ENCODE measurements around the gene WDFY2. TPM values are rescaled to one million over a fixed set of nuclear protein-coding genes. Genes with fewer than 3 reads are reported as not detected.

Gene WDFY2
- total RNA-seq, 2 experiments from 2014 or later: 12.7 to 15.5 TPM

DNA sequence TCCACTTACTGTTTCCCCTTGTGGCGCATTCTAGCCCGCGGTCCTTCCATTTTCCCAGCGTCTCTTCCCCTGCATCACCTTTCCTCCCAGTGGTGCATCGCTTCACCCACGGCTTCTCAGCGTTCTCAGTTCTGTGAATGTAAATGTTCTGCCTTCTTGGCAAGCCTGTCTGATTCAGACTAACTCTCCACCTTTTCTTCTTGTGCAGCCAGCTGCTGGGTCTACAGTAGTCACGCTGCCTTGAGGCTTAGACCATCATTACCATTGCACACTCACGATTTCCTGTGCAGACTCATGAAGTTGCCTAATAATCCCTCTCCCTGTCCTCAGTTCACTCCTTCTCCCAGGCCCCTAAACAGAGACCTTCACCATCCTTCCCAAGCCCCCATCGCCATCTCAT is 144.7 kb downstream of the WDFY2 start:
- peaks cover 16% of the 10 kb centered on the region for H3K36me3 Mint-ChIP-seq
- H3K27me3 Mint-ChIP-seq: no peaks in the 10 kb centered on the region
- ATAC-seq (ENCODE audit: low read depth) (no peak), DNase-seq (no peak)
- no peak overlapping the region for H3K4me3 Mint-ChIP-seq
- H3K4me1 Mint-ChIP-seq: peaks cover 5% of the 10 kb centered on the region
- POLR2A ChIA-PET: no interaction called here
- H3K27ac Mint-ChIP-seq: no peak overlapping the region
- no peaks in the 10 kb centered on the region for H3K9me3 Mint-ChIP-seq

- H3K27ac Mint-ChIP-seq: no peak overlapping the region
- H3K27me3 Mint-ChIP-seq: no peaks in the 10 kb centered on the region
- H3K4me3 Mint-ChIP-seq: no peak overlapping the region
- DNase-seq (no peak), ATAC-seq (ENCODE audit: low read depth) (no peak)
- peaks cover 16% of the 10 kb centered on the region for H3K36me3 Mint-ChIP-seq
- H3K9me3 Mint-ChIP-seq: no peaks in the 10 kb centered on the region
- peaks cover 6% of the 10 kb centered on the region for H3K4me1 Mint-ChIP-seq
- POLR2A ChIA-PET: no interaction called here
These were observed 145.7 kb downstream of the WDFY2 start for GRCh38 chr13:51729866-51730553.

GRCh38 chr13:51730927-51731326 is 146.7 kb downstream of the WDFY2 start:
- Mint-ChIP-seq H3K27ac (no peak overlapping the region), H3K27me3 (no peaks in the 10 kb centered on the region), H3K4me1 (peaks cover 6% of the 10 kb centered on the region), H3K4me3 (no peak overlapping the region), H3K9me3 (no peaks in the 10 kb centered on the region), H3K36me3 (peaks cover 18% of the 10 kb centered on the region)
- POLR2A ChIA-PET: no interaction called here
- ATAC-seq (ENCODE audit: low read depth) (no peak), DNase-seq (no peak)

- POLR2A ChIA-PET: no interaction called here
- H3K36me3 Mint-ChIP-seq: peaks cover 18% of the 10 kb centered on the region
- H3K9me3 Mint-ChIP-seq: no peaks in the 10 kb centered on the region
These were observed 147.5 kb downstream of the WDFY2 start for GRCh38 chr13:51731759-51732158.

DNA sequence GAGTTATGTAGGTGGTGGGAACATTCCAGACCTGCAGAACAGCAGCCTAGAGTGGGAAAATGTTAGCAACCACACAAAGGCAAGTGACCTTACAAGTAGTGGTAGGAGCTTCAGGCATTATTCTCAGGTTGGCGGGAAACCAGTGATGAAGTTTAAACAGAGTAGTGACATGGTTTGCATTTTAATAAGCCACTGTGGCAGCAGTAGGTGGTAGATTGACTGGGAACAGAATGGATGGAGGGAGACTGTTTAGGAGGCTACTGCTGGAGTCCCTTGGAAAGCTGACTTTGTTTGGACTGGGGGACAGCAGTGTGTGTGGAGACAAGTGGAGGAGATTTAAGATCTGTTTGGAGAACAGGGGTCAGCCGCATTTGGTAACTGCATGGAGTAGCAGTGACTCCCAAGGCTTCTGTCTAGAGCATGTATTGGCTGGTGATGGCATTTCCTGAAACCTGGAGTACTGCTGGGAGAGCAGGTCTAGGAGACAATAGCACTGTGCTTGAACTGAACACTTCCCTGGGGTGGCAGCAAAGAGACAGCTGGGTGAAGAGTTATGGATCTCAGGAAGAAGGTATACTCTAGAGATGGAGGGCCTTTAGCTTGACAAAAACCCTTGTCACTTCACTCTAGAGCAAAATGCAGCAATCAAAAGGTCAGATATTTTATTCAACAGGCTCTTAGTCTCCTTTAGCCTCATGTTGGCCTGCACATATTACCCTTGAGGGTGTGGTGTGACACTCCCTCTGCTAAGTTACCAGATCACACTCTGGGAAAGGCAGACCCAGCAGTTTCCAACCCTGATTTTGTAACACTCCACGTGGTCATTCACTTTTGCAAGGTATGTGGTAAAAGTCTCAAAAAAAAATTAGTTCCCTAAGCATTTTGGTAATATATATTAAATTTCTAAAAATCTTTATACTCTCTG is 149.4 kb downstream of the WDFY2 start:
- peaks cover 14% of the 10 kb centered on the region for H3K4me1 Mint-ChIP-seq
- H3K4me3 Mint-ChIP-seq: no peak overlapping the region
- H3K27me3 Mint-ChIP-seq: no peaks in the 10 kb centered on the region
- ATAC-seq (ENCODE audit: low read depth) (no peak), DNase-seq (no peak)
- H3K9me3 Mint-ChIP-seq: no peaks in the 10 kb centered on the region
- no peak overlapping the region for H3K27ac Mint-ChIP-seq
- H3K36me3 Mint-ChIP-seq: peaks cover 14% of the 10 kb centered on the region
- POLR2A ChIA-PET: no interaction called here

More at GRCh38 chr13:51731759-51732158, 147.5 kb downstream of the WDFY2 start:
- DNase-seq (no peak), ATAC-seq (ENCODE audit: low read depth) (no peak)
- H3K27ac Mint-ChIP-seq: no peak overlapping the region
- peaks cover 6% of the 10 kb centered on the region for H3K4me1 Mint-ChIP-seq
- H3K4me3 Mint-ChIP-seq: no peak overlapping the region
- H3K27me3 Mint-ChIP-seq: no peaks in the 10 kb centered on the region

- no peak for ATAC-seq (ENCODE audit: low read depth)
- Mint-ChIP-seq H3K4me1 (peaks cover 18% of the 10 kb centered on the region), H3K4me3 (no peak overlapping the region), H3K9me3 (no peaks in the 10 kb centered on the region), H3K27ac (no peak overlapping the region), H3K27me3 (no peaks in the 10 kb centered on the region), H3K36me3 (peaks cover 23% of the 10 kb centered on the region)
- DNase-seq: no peak
- POLR2A ChIA-PET: no interaction called here
These were observed 150.5 kb downstream of the WDFY2 start for GRCh38 chr13:51734786-51735185.

- H3K4me1 Mint-ChIP-seq: peaks cover 16% of the 10 kb centered on the region
- no peak for DNase-seq
- peak overlapping the region; percentile 84 for H3K27ac Mint-ChIP-seq
- H3K4me3 Mint-ChIP-seq: peak overlapping the region; percentile 56
- peaks cover 25% of the 10 kb centered on the region for H3K36me3 Mint-ChIP-seq
- no peaks in the 10 kb centered on the region for H3K27me3 Mint-ChIP-seq
- POLR2A ChIA-PET: no interaction called here
- H3K9me3 Mint-ChIP-seq: no peaks in the 10 kb centered on the region
- peak; percentile 52 for ATAC-seq (ENCODE audit: low read depth)
These were observed 153.3 kb downstream of the WDFY2 start for GRCh38 chr13:51737609-51738008.

- no peak overlapping the region for H3K27ac Mint-ChIP-seq
These were observed 154.1 kb downstream of the WDFY2 start for GRCh38 chr13:51738226-51738905.

GRCh38 chr13:51739027-51739764 is 154.9 kb downstream of the WDFY2 start:
- Mint-ChIP-seq H3K9me3 (no peaks in the 10 kb centered on the region), H3K4me3 (no peak overlapping the region), H3K4me1 (peaks cover 14% of the 10 kb centered on the region), H3K27me3 (no peaks in the 10 kb centered on the region), H3K27ac (no peak overlapping the region), H3K36me3 (peaks cover 27% of the 10 kb centered on the region)
- POLR2A ChIA-PET: no interaction called here
- no peak for DNase-seq
- ATAC-seq (ENCODE audit: low read depth): no peak

More at GRCh38 chr13:51738226-51738905, 154.1 kb downstream of the WDFY2 start:
- Mint-ChIP-seq H3K36me3 (peaks cover 23% of the 10 kb centered on the region), H3K4me1 (peaks cover 15% of the 10 kb centered on the region), H3K27me3 (no peaks in the 10 kb centered on the region), H3K9me3 (no peaks in the 10 kb centered on the region), H3K4me3 (no peak overlapping the region)
- POLR2A ChIA-PET: no interaction called here
- no peak for ATAC-seq (ENCODE audit: low read depth)
- DNase-seq: no peak

DNA sequence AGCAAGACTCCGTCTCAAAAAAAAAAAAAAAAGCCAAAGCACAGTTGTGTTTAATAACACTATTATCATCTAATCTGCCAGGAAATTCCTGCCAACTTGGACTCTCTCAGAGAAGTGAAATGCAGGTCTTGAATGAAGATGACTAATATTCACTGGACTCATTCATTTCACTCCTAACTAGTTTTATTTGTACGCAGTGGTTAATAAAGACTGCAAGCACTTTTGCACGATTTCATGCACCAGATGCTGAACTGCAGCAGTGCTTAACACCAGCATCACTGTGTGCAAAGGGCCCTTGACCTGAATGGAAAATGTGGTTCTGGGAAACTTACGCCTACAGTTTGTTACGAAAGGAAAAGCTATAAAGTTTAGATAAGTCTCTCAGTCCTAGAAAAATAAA is 156.4 kb downstream of the WDFY2 start:
- H3K9me3 Mint-ChIP-seq: no peaks in the 10 kb centered on the region
- no peak overlapping the region for H3K27ac Mint-ChIP-seq
- ATAC-seq (ENCODE audit: low read depth): no peak
- H3K4me3 Mint-ChIP-seq: no peak overlapping the region
- H3K27me3 Mint-ChIP-seq: no peaks in the 10 kb centered on the region
- peaks cover 32% of the 10 kb centered on the region for H3K36me3 Mint-ChIP-seq
- no peak for DNase-seq
- H3K4me1 Mint-ChIP-seq: peaks cover 12% of the 10 kb centered on the region
- POLR2A ChIA-PET: no interaction called here

GRCh38 chr13:51742031-51742430 is 157.8 kb downstream of the WDFY2 start:
- DNase-seq (no peak), ATAC-seq (ENCODE audit: low read depth) (no peak)
- H3K27me3 Mint-ChIP-seq: no peaks in the 10 kb centered on the region
- H3K27ac Mint-ChIP-seq: no peak overlapping the region
- POLR2A ChIA-PET: no interaction called here
- peaks cover 24% of the 10 kb centered on the region for H3K36me3 Mint-ChIP-seq
- no peak overlapping the region for H3K4me3 Mint-ChIP-seq
- peaks cover 12% of the 10 kb centered on the region for H3K4me1 Mint-ChIP-seq
- no peaks in the 10 kb centered on the region for H3K9me3 Mint-ChIP-seq

- ATAC-seq (ENCODE audit: low read depth) (no peak), DNase-seq (no peak)
- POLR2A ChIA-PET: no interaction called here
- H3K27ac Mint-ChIP-seq: no peak overlapping the region
- peaks cover 26% of the 10 kb centered on the region for H3K36me3 Mint-ChIP-seq
- peaks cover 8% of the 10 kb centered on the region for H3K4me1 Mint-ChIP-seq
- H3K4me3 Mint-ChIP-seq: no peak overlapping the region
- no peaks in the 10 kb centered on the region for H3K27me3 Mint-ChIP-seq
- H3K9me3 Mint-ChIP-seq: peaks cover 2% of the 10 kb centered on the region
These were observed 158.3 kb downstream of the WDFY2 start for GRCh38 chr13:51742611-51743010.

- Mint-ChIP-seq H3K36me3 (peaks cover 26% of the 10 kb centered on the region), H3K4me1 (no peaks in the 10 kb centered on the region), H3K27me3 (no peaks in the 10 kb centered on the region), H3K4me3 (no peak overlapping the region), H3K9me3 (peaks cover 6% of the 10 kb centered on the region), H3K27ac (no peak overlapping the region)
- ATAC-seq (ENCODE audit: low read depth) (no peak), DNase-seq (no peak)
- POLR2A ChIA-PET: no interaction called here
These were observed 161.0 kb downstream of the WDFY2 start for GRCh38 chr13:51745243-51745642.
